ENCODE results near the gene BCR.

GRCh38 chr22:23275751-23276150 lies 95.4 kb downstream of the BCR start:
- TF ChIP-seq CTCF (IDR thresholded peaks at IDR 0.05) (no peak), EP300 (IDR thresholded peaks at IDR 0.05) (no peak)
